GM19240 (cell line): ENCODE data around the gene TSLP.

Experiments used
- DNase-seq: peaks from one replicate; pipeline ENCODE4 v3.0.0; 2011; ENCODE audit warnings: low spot score; ENCODE audit not compliant: insufficient read length

TSLP gene

DNA sequence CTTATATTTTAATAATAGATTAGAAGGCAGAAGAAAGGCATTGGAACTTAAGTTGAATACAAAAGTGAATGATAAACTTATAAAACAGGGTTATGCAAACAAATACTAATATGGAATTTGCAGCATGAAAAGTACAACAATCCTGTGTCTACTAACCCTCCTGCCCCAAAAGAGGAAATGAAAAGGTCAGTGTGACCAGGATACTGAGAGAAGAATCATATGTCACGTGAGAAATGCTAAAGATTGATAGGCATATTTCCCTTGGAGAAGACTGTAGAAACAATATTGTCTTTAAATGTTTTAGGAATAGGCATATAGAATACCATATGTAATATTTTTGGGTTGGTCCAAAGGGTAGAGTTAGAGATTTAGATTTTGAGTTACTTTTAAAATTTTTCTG lies 24.5 kb downstream of the TSLP start:
- no peak for DNase-seq

GRCh38 chr5:111099058-111099778 lies 27.7 kb downstream of the TSLP start:
- DNase-seq = no peak

- no peak for DNase-seq
Observed at GRCh38 chr5:111106320-111106948, 34.9 kb downstream of the TSLP start.

DNA sequence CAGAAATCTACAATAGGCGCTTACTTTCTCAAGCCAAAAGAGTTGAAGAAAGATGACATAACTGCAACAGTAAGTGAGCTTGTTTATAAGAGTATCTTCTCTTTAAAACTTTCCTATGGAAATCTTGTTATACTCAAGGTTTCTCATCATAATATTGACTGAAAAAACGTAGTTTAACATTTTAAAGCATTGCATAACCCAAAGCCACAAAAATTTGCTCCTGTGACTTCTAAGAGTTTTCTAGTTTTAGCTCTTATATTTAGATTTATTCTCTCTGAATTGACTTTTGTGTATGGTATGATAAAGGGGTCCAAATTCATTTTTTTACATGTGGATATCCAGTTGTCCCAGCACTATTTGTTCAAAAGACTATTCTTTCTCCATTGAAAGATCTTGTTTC lies 35.9 kb downstream of the TSLP start:
- no peak for DNase-seq

DNA sequence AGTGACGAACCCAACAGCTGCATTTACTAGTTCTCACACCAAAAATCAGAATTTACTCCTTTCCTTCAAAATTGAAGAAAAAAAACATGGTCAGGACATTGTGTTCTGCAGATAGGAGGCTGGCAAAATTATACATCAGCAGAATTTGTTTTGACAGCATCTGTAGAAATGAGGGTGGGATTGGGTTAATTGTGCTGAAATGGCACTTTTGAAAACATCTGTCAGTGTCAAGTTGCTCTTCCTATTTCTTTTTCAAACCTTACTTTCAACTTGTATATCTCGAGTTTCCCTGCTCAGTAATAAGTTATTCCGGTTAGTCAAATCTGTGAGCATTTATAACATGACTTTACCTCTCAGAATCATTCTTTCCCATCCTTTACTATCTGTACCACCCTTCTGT lies 40.4 kb downstream of the TSLP start:
- no peak for DNase-seq

- DNase-seq = no peak
Observed at GRCh38 chr5:111113678-111114077, 42.2 kb downstream of the TSLP start.

DNA sequence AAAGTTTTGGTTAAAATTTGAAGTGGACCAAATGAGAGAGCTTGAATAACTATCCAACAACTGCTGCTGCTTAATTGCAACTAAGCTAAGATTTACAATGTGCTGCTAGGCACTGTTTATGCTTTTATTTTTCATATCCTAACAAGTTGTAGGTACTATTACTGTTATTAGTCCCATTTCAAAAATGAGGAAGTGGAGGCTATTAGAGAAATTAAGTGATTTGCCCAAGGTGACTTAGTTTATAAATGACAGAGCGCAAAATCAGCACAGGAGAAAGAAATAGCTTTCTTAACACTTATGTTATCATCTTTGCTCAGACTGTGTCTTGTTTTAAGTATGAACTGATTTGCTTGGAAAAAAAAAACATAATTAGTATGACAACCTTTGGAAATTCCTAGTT lies 43.7 kb downstream of the TSLP start:
- no peak for DNase-seq

DNA sequence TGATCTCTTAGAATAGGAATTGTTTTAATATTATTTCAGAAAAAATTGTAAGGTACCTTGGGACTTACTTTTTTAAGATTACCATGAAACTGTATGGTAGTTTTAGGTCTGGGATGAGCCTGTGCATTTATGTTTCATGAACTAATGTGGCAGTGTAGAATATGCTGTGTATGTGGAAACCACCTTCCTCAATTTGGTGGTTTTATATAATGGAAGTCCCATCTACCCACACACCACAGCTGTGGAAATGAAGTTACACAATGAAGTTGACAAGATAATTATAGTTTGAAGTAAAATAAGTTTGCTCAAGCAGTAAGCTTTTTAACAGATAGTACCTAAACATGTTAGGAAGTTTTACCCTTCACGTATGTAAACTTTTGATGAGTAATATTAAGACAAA lies 45.0 kb downstream of the TSLP start:
- DNase-seq = no peak

GRCh38 chr5:111117136-111117535 lies 45.6 kb downstream of the TSLP start:
- DNase-seq = no peak

GRCh38 chr5:111119221-111119620 lies 47.7 kb downstream of the TSLP start:
- no peak for DNase-seq

DNA sequence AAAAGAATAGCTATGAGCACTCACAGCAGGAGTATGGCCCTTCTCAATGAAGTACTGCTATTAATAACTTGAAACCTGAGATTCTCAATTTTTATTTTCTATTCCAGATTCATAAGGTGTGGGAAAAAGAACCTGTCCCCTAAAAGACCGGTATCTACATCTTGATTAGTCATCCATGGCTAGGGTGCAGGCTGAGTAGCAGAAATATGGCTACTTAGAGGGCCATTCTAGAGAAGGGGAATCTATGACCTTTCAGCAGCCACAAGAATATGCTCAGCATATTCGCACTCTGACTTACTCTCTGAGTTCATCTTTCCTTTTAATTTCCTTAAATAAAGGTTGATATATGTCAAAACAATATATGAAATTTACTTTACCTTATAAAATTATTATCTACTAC lies 48.3 kb downstream of the TSLP start:
- DNase-seq = no peak

- no peak for DNase-seq
Observed at GRCh38 chr5:111120911-111121310, 49.4 kb downstream of the TSLP start.

GRCh38 chr5:111121926-111122325 lies 50.4 kb downstream of the TSLP start:
- DNase-seq = no peak

DNA sequence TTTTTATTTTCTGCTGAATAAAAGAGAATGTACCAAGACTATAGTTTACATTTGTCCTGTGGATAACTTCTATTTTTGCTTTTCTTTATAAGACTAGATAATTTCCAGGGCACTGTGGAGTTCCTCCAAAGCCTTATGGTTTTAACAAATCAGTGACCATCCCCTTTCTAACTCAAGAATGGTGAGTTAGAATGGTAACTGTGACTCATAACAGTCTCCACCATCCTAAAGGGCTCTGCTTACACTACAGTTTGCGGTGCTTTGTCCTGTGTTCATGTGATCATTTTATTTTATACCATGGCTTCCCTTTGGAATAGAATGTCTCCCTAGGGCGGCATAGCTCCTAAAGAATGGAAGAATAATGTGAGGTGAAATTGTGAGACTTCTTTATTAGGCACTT lies 50.9 kb downstream of the TSLP start:
- no peak for DNase-seq

- DNase-seq = no peak
Observed at GRCh38 chr5:111124793-111125192, 53.3 kb downstream of the TSLP start.

DNA sequence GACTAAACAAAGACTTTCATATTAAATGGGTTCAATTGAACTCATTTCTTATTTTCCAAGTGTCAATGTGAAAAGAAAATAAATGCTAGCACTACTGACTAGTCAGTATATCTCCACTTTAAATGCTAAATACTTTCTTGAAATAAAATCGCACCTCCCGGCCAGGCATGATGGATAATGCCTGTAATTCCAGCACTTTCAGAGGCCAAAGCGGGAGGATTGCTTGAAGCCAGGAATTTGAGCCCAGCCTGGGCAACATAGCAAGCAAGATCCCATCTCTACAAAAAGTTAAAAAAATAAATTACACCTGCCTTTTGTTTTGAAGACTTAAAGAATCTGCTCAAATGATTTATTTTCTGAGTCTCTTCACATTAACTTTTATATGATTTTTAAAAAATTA lies 55.4 kb downstream of the TSLP start:
- no peak for DNase-seq
